Measurements from ENCODE around the gene SEMA6B. TPM values are rescaled to one million over a fixed set of nuclear protein-coding genes. Genes with fewer than 3 reads are reported as not detected.
"Not testable (repeated sequence)": the region's sequence is repeated elsewhere in the genome, so short reads cannot be mapped to it uniquely, and the experiment has no call there.

SEMA6B gene
- total RNA-seq, 2 donors from 2014 or later = 3.9 to 10.8 TPM

DNA sequence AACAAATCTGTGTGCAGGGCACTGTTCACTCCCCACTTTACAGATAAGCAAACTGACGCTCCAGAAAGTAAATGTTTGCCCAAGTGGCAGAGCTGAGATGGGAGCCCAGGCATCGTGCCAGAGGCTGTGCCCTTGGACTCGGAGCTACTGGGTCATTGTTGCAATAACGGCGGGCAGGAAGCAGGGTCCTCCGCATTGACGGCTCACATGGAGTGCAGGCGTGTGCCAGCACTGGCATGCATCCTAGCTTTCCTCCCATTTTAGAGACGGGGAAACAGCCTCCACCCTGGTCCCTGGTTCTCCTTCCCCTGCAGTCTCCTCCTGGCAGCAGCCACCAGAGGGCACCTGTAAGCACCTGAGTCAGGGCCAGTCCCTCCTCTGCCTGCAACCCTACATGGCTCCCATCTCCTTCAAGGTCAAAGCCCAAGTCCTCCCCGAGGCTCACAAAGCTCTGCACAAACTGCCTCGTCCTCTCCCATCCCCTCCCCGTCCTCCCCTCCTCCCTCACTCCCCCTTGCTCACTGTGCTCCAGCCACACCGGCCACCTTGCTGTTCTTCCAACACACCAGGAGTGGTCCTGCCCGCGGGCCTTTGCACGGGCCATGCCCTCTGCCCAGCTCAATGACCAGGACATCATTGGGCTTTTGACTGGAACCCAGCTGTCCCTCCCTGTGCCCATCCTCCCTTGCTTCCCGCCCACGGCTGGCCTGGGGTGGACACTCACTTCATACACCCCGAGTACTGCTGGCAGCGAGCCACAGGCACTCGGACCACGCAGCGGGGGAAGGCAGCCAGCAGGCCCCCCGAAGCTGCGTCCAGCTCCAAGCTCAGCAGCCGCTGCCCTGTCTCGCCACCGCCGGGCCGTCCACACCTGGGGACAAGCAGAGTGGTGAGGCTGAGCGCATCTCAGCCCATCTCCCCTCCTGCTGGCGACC, 11.9 kb downstream of the SEMA6B start:
- Histone ChIP-seq H3K4me3 (no peak overlapping the region), H3K36me3 (peaks cover 14% of the 10 kb centered on the region), H3K9me3 (no peaks in the 10 kb centered on the region), H3K4me1 (no peaks in the 10 kb centered on the region), H3K27ac (no peak overlapping the region), H3K27me3 (no peaks in the 10 kb centered on the region)
- TF ChIP-seq, protein P1, sequence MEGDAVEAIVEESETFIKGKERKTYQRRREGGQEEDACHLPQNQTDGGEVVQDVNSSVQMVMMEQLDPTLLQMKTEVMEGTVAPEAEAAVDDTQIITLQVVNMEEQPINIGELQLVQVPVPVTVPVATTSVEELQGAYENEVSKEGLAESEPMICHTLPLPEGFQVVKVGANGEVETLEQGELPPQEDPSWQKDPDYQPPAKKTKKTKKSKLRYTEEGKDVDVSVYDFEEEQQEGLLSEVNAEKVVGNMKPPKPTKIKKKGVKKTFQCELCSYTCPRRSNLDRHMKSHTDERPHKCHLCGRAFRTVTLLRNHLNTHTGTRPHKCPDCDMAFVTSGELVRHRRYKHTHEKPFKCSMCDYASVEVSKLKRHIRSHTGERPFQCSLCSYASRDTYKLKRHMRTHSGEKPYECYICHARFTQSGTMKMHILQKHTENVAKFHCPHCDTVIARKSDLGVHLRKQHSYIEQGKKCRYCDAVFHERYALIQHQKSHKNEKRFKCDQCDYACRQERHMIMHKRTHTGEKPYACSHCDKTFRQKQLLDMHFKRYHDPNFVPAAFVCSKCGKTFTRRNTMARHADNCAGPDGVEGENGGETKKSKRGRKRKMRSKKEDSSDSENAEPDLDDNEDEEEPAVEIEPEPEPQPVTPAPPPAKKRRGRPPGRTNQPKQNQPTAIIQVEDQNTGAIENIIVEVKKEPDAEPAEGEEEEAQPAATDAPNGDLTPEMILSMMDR (IDR thresholded peaks at IDR 0.05) = no peak
- no peak for DNase-seq (ENCODE audit: low spot score)

DNA sequence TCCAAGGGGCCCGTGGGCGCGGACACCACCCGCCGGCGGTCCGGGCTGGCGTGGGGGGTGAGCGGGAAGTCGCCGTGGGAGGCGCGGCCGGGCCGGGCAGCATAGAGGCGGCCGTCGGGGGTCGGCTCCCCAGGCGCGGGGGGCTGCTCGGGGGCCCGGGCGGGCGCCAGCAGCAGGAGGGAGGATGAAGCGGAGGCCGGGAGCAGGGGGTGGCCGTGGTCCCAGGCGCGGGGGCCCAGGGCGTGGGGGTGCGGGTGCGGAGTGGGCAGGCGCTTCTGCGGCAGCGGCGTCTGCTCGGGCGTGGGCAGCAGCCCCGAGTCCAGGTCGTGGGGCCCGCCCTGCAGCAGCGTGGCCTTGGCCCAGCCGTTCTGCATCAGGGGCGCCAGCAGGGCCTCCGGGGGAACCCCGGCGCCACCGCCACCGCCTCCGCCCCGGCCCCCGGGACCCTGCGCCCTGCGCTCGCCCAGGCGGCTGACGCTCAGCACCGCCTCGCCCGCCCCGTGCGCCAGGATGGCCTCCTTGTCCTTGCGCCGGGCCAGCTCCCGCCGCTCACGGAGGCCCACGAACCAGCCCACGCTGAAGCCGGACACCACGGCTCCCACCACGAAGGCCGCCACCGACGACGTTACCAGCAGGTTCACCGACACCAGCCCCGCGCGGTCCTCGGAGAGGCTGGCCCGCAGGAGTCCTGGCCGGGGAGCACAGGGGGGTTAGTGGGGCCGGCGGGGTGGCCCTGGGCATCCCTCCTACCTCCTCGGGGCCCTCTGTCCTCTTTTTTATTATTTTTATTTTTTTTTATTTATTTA, 15.4 kb downstream of the SEMA6B start:
- no peaks in the 10 kb centered on the region for H3K4me1 ChIP-seq
- no peaks in the 10 kb centered on the region for H3K27me3 ChIP-seq
- peaks cover 5 to 8% of the 10 kb centered on the region in 2 donors for H3K9me3 ChIP-seq
- DNase-seq (ENCODE audit: low spot score) = no peak
- TF ChIP-seq, protein P1 (IDR thresholded peaks at IDR 0.05) = no peak
- no peak overlapping the region for H3K27ac ChIP-seq
- H3K36me3 ChIP-seq = no peaks in the 10 kb centered on the region
- H3K4me3 ChIP-seq = no peak overlapping the region

DNA sequence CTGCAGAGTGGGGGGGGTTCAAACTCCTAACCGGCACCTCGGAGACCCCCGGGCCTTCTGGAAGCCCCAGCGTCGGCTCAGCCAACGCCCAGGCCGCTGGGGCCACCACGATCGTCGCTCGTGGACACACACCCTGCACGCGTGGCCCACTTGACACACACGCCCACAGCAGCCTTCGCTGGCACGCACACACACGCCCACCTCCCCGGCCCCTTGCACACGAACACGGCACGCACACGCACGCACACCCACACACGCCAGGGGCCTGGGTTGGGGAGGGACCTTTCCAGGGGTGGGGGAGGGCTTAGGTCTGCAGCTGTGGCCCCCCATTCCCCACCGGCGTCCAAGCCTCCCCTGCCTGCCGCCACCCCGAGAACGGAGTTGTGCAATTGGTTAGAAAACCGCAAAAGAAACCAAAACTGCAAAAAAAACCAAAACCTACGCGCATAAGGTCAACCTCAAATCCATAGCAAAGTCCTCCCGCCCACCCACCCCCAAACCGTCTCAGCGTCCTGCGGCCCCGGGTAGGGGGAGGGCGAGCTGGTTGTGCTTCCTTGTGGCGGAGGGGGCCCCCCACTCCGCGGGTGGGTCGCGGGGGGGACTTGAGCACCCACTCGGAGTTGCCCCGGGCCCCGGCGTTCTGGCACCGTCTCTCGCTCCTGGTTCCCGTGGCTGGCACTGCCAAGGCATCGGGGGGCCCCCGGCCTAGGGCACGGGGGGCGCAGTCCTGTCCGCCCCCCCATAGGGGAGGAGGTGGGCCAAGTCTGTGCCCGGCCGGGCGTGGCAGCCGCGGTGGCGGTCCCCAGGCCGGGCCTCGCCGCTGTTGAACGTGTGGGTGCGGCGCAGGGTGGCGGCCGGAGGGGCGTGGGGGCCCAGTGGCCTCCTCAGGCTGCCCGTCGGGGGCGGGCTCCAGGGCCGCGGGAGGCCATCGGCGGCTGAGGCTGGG, 16.3 kb downstream of the SEMA6B start:
- Histone ChIP-seq H3K4me1 (peaks cover 0 to 1% of the 10 kb centered on the region in 2 donors), H3K27ac (no peak overlapping the region), H3K27me3 (no peaks in the 10 kb centered on the region), H3K36me3 (no peaks in the 10 kb centered on the region), H3K4me3 (peak overlapping the region in 1 of 2 donors; percentile 16), H3K9me3 (peaks cover 5 to 8% of the 10 kb centered on the region in 2 donors)
- TF ChIP-seq, protein P1 (IDR thresholded peaks at IDR 0.05) = no peak
- DNase-seq (ENCODE audit: low spot score) = no peak

DNA sequence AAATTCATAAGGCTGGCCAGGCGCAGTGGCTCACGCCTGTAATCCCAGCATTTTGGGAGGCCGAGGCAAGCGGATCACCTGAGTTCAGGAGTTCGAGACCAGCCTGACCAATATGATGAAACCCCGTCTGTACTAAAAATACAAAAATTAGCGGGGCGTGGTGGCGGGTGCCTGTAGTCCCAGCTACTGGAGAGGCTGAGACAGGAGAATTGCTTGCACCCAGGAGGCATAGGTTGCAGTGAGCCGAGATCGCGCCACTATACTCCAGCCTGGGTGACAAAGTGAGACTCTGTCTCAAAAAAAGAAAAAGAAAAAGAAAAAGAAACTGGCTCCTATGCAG, 17.7 kb downstream of the SEMA6B start:
- H3K9me3 ChIP-seq; H3K36me3 ChIP-seq; H3K4me3 ChIP-seq; H3K27ac ChIP-seq; DNase-seq (ENCODE audit: low spot score); H3K27me3 ChIP-seq; H3K4me1 ChIP-seq: not testable (repeated sequence)

DNA sequence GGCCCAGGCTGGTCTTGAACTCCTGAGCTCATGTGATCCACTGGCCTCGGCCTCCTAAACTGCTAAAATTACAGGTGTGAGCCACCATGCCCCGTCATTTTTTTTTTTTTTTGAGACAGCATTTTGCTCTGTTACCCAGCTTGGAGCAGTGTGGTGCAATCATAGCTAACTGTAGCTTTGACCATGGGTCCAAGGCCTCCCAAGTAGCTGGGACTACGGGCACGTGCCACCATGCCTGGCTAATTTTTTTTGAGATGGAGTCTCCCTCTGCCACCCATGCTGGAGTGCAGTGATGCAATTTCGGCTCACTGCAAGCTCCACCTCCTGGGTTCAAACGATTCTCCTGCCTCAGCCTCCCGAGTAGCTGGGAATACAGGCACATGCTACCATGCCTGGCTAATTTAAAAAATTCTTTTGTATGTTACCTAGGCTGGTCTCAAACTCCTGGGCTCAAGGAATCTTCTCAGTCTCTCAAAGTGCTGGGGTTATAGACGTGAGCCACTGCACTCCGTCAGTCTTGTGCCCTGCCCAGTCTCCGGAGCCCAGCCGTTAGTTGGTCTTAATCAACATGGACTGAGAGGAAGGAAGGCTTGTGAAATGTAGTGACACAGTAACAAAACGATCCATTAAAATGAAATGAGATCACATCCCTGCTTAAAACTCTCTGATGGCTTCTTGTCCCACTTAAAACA, 18.2 kb downstream of the SEMA6B start:
- Histone ChIP-seq H3K4me1 (peaks cover 0 to 14% of the 10 kb centered on the region in 2 donors), H3K36me3 (no peaks in the 10 kb centered on the region), H3K27ac (no peak overlapping the region), H3K27me3 (no peaks in the 10 kb centered on the region), H3K4me3 (no peak overlapping the region), H3K9me3 (peaks cover 5 to 8% of the 10 kb centered on the region in 2 donors)
- TF ChIP-seq, protein P1 (IDR thresholded peaks at IDR 0.05) = no peak
- DNase-seq (ENCODE audit: low spot score) = no peak

All from right atrium auricular region (tissue), 2 donors.